H1 (cell line): ENCODE measurements around the gene MBNL2. TPM values are rescaled to one million over a fixed set of nuclear protein-coding genes. Genes with fewer than 3 reads are reported as not detected.

Source experiments
- CTCF ChIA-PET: fragments of 300-600 bp; sonication (Branson Sonifier 250); formaldehyde crosslinking; loops from one replicate; lab custom pipeline; 2021; ENCODE audit not compliant: partially characterized antibody; lab: Charles Lee
- POLR2A ChIA-PET: fragments of 300-600 bp; sonication (Branson Sonifier 250); formaldehyde crosslinking; loops from one replicate; lab custom pipeline; 2021; ENCODE audit warnings: inconsistent platforms; ENCODE audit not compliant: partially characterized antibody; lab: Charles Lee
- DNase-seq, 2 experiments: peaks; one replicate each; pipeline versions ENCODE4 v3.0.0 to v3.0.0-alpha.2; 2010 to 2022; ENCODE audit warnings: low spot score in 2 of 2, low read depth in 1 of 2, mixed read lengths in 1 of 2
- FAIRE-seq: peaks from 2 replicates; lab custom pipeline; 2011; peaks lifted over from hg19 to GRCh38; lab: Jason Lieb, UNC
- H2AFZ ChIP-seq: 2 replicates; pipeline ENCODE4 v1.8.1; 2012; ENCODE audit warnings: low read length, inconsistent platforms
- H2AK5ac ChIP-seq: 2 replicates; pipeline ENCODE4 v1.6.1; 2013; ENCODE audit warnings: low read depth, low read length
- H2BK120ac ChIP-seq: replicated peaks from 2 replicates; pipeline ENCODE3; 2013; ENCODE audit warnings: low read depth, low read length, inconsistent platforms
- H2BK12ac ChIP-seq: 2 replicates; pipeline ENCODE4 v1.6.1; 2013; ENCODE audit warnings: low read depth, low read length
- H2BK15ac ChIP-seq: 2 replicates; pipeline ENCODE4 v1.6.1; 2013; ENCODE audit warnings: low read length
- H2BK20ac ChIP-seq: 2 replicates; pipeline ENCODE4 v1.6.1; 2013; ENCODE audit warnings: low read length
- H2BK5ac ChIP-seq: 2 replicates; pipeline ENCODE4 v1.6.1; 2013; ENCODE audit warnings: low read depth, low read length
- H3K14ac ChIP-seq: 2 replicates; pipeline ENCODE4 v1.6.1; 2013; ENCODE audit warnings: inconsistent platforms; ENCODE audit not compliant: insufficient read length
- H3K18ac ChIP-seq: 2 replicates; pipeline ENCODE4 v1.6.1; 2013; ENCODE audit warnings: low read length; ENCODE audit errors: extremely low read depth
- H3K23ac ChIP-seq: 2 replicates; pipeline ENCODE4 v1.6.1; 2013; ENCODE audit warnings: inconsistent platforms; ENCODE audit not compliant: insufficient read length
- H3K23me2 ChIP-seq: 2 replicates; pipeline ENCODE4 v1.6.1; 2013; ENCODE audit warnings: low read depth, low read length
- H3K27ac ChIP-seq: 2 replicates; pipeline ENCODE4 v1.6.1; 2011; ENCODE audit warnings: low read depth, low read length, inconsistent platforms
- H3K27me3 ChIP-seq, 4 experiments: replicated peaks in 1 of 4; 1 replicate in 1 of 4; 2 replicates in 3 of 4; pipeline versions ENCODE4 v1.6.1 to v1.8.1; 2011 to 2013; ENCODE audit warnings: low read length in 3 of 4, mild to moderate bottlenecking in 3 of 4, inconsistent platforms in 2 of 4, mixed read lengths in 2 of 4, moderate library complexity in 1 of 4; ENCODE audit not compliant: control insufficient read depth in 3 of 4, insufficient read depth in 3 of 4; ENCODE audit errors: extremely low read depth in 1 of 4
- H3K36me3 ChIP-seq, 4 experiments: 2 replicates each; pipeline versions ENCODE4 v1.6.1 to v1.8.1; 2011 to 2013; ENCODE audit warnings: mild to moderate bottlenecking in 4 of 4, low read length in 3 of 4, moderate library complexity in 2 of 4, control low read depth in 1 of 4, inconsistent platforms in 1 of 4; ENCODE audit not compliant: insufficient read depth in 4 of 4, control insufficient read depth in 2 of 4
- H3K4ac ChIP-seq: replicated peaks from 2 replicates; pipeline ENCODE3; 2013; ENCODE audit warnings: low read length, low read depth, mixed read lengths, inconsistent platforms; ENCODE audit not compliant: insufficient read length
- H3K4me1 ChIP-seq, 4 experiments: replicated peaks in 1 of 4; 1 replicate in 1 of 4; 2 replicates in 3 of 4; pipeline versions ENCODE4 v1.6.1 to v1.8.1; 2011 to 2013; ENCODE audit warnings: low read length in 3 of 4, inconsistent platforms in 2 of 4, mixed read lengths in 1 of 4; ENCODE audit not compliant: insufficient read depth in 4 of 4, control insufficient read depth in 3 of 4
- H3K4me2 ChIP-seq, 2 experiments: 2 replicates each; pipeline versions ENCODE4 v1.6.1 to v1.8.1; 2011 to 2013; ENCODE audit warnings: low read depth in 2 of 2, low read length in 2 of 2, control low read depth in 1 of 2, inconsistent platforms in 1 of 2, mild to moderate bottlenecking in 1 of 2; ENCODE audit not compliant: insufficient read depth in 1 of 2
- H3K4me3 ChIP-seq, 4 experiments: fragments of 200-600, 300-600 bp in 1 of 4; sonication (generic), shearing (Covaris generic), sonication (Bioruptor Twin) in 1 of 4; 2 replicates each; pipeline versions ENCODE4 v1.5.1 to v1.8.1; 2011 to 2016; ENCODE audit warnings: low read length in 4 of 4, low read depth in 3 of 4, control low read depth in 2 of 4, inconsistent platforms in 2 of 4, mild to moderate bottlenecking in 2 of 4, mixed read lengths in 1 of 4, moderate library complexity in 1 of 4; ENCODE audit not compliant: insufficient read depth in 2 of 4; ENCODE audit errors: extremely low read depth in 1 of 4
- H3K56ac ChIP-seq: replicated peaks from 2 replicates; pipeline ENCODE3; 2013; ENCODE audit warnings: low read depth, mild to moderate bottlenecking, mixed read lengths, low read length, inconsistent platforms; ENCODE audit not compliant: insufficient read length
- H3K79me1 ChIP-seq: 2 replicates; pipeline ENCODE4 v1.6.1; 2013; ENCODE audit warnings: low read depth, low read length, control low read depth
- H3K79me2 ChIP-seq, 2 experiments: 2 replicates each; pipeline versions ENCODE4 v1.6.1 to v1.8.1; 2012 to 2013; ENCODE audit warnings: low read length in 2 of 2, mild to moderate bottlenecking in 2 of 2, inconsistent platforms in 1 of 2; ENCODE audit not compliant: insufficient read depth in 2 of 2, control insufficient read depth in 1 of 2
- H3K9ac ChIP-seq, 4 experiments: replicated peaks in 1 of 4; 1 replicate in 1 of 4; 2 replicates in 3 of 4; pipeline versions ENCODE4 v1.6.1 to v1.8.1; 2011 to 2013; ENCODE audit warnings: low read depth in 3 of 4, low read length in 3 of 4, control low read depth in 2 of 4, mild to moderate bottlenecking in 2 of 4, moderate library complexity in 2 of 4, inconsistent platforms in 1 of 4; ENCODE audit errors: extremely low read depth in 1 of 4
- H3K9me3 ChIP-seq, 2 experiments: 2 replicates each; pipeline versions ENCODE4 v1.6.1 to v1.8.1; 2012 to 2013; ENCODE audit warnings: mild to moderate bottlenecking in 2 of 2, moderate library complexity in 2 of 2, control low read depth in 1 of 2, inconsistent platforms in 1 of 2, low read depth in 1 of 2, low read length in 1 of 2, mixed read lengths in 1 of 2; ENCODE audit not compliant: insufficient read depth in 2 of 2
- H4K20me1 ChIP-seq, 2 experiments: replicated peaks in 1 of 2; 2 replicates each; pipeline versions ENCODE3 to v1.8.1; 2011 to 2013; ENCODE audit warnings: inconsistent platforms in 2 of 2, low read length in 2 of 2, mild to moderate bottlenecking in 1 of 2; ENCODE audit not compliant: insufficient read depth in 2 of 2, control insufficient read depth in 1 of 2
- H4K5ac ChIP-seq: 2 replicates; pipeline ENCODE4 v1.6.1; 2013; ENCODE audit warnings: low read length, low read depth, mixed read lengths, inconsistent platforms; ENCODE audit not compliant: insufficient read length
- H4K8ac ChIP-seq: 2 replicates; pipeline ENCODE4 v1.8.0; 2013; ENCODE audit warnings: mild to moderate bottlenecking, moderate library complexity, low read length, inconsistent platforms; ENCODE audit not compliant: insufficient read depth; ENCODE audit errors: extremely low read depth
- H4K91ac ChIP-seq: replicated peaks from 2 replicates; pipeline ENCODE3; 2013; ENCODE audit warnings: low read length, mixed read lengths, inconsistent platforms; ENCODE audit not compliant: insufficient read length
- CHD2 ChIP-seq: IDR thresholded peaks from 2 replicates; pipeline ENCODE4 v1.6.1; 2012; ENCODE audit warnings: low read length, improper control_type of control experiment
- RNF2 ChIP-seq: fragments of 200-900, 300-1000 bp; sonication (generic); IDR thresholded peaks from 2 replicates; pipeline ENCODE4 v1.7.1; 2016; ENCODE audit warnings: borderline replicate concordance, low read depth, mild to moderate bottlenecking, antibody characterized with exemption, low read length; ENCODE audit not compliant: poor library complexity, severe bottlenecking; ENCODE audit errors: missing control alignments
- WGBS, 2 experiments: shearing (Covaris generic) in 1 of 2; methylation state at CpG; one replicate each; pipeline versions ENCODE4 v1.1.6 to v1.1.7; 2013 to 2015; ENCODE audit warnings: low lambda C conversion rate in 2 of 2, mixed read lengths in 2 of 2, inconsistent platforms in 1 of 2, low coverage in 1 of 2, missing lambda C conversion rate in 1 of 2; ENCODE audit not compliant: insufficient replicate concordance in 2 of 2, insufficient coverage in 1 of 2, insufficient read length in 1 of 2; ENCODE audit errors: extremely low coverage in 1 of 2, missing lambda C conversion rate in 1 of 2; 5-methylcytosine and 5-hydroxymethylcytosine counted together
- polyA plus RNA-seq, 7 experiments: library from polyadenylated mRNA; depleted of rRNA in 3 of 7; stranded (reverse) in 5 of 7; unstranded in 2 of 7; fragments of >200 nt in 5 of 7; fragments of 200-250 nt in 2 of 7; gene quantifications; 1 replicate in 5 of 7; 2 replicates in 1 of 7; 4 replicates in 1 of 7; pipeline versions ENCODE4 v1.2.1 to v1.2.3, GENCODE V29; 2011 to 2013; ENCODE audit warnings: missing spikeins in 2 of 7, mixed read lengths in 2 of 7
- total RNA-seq: library from RNA; stranded (reverse); fragmentation: NEBNext Ultra II Directional; extraction: Animal tissue kit (Norgen Biotek cat#: 25700); gene quantifications from 2 replicates; pipeline ENCODE4 v1.2.1, GENCODE V29; 2021

Gene MBNL2
- total and polyA plus RNA-seq, 2 of the 8 experiments (the other 6 are each of a cell fraction or from before 2014, with no cell fraction given) = 1.0 to 2.6 TPM

- H2BK120ac ChIP-seq = no peak overlapping the region
- H4K20me1 ChIP-seq = no peaks in the 10 kb centered on the region
- H3K23me2 ChIP-seq = no peaks in the 10 kb centered on the region
- ChIA-PET CTCF (interaction anchor here (1.0 kb wide), 1 partner anchor 166 kb away, joined by 3 read pairs; no protein-coding TSS in a partner anchor), POLR2A (no interaction called here)
- H3K4ac ChIP-seq = no peak overlapping the region
- no peak overlapping the region for H4K5ac ChIP-seq
- no peak for FAIRE-seq
- H3K79me1 ChIP-seq = no peaks in the 10 kb centered on the region
- H2BK20ac ChIP-seq = no peak overlapping the region
- H3K4me3 ChIP-seq = no peak overlapping the region
- H3K36me3 ChIP-seq = no peaks in the 10 kb centered on the region
- H3K9ac ChIP-seq = no peak overlapping the region
- H4K8ac ChIP-seq = no peak overlapping the region
- H3K4me2 ChIP-seq = no peak overlapping the region
- H3K4me1 ChIP-seq = no peaks in the 10 kb centered on the region
- no peak overlapping the region for H3K27ac ChIP-seq
- H4K91ac ChIP-seq = no peak overlapping the region
- WGBS, 2 experiments = 92% methylated on average over 2 of the region's 2 CpGs; no CpG with 5 or more reads in 1 of the 2 experiments
- H3K27me3 ChIP-seq = no peaks in the 10 kb centered on the region
- H3K14ac ChIP-seq = no peak overlapping the region
- no peak overlapping the region for H2BK12ac ChIP-seq
- no peak overlapping the region for H2AFZ ChIP-seq
- no peak overlapping the region for H2BK5ac ChIP-seq
- H2AK5ac ChIP-seq = no peak overlapping the region
- no peak overlapping the region for H3K56ac ChIP-seq
- H2BK15ac ChIP-seq = no peak overlapping the region
- no peak overlapping the region for H3K23ac ChIP-seq
- H3K18ac ChIP-seq = no peak overlapping the region
- no peaks in the 10 kb centered on the region for H3K9me3 ChIP-seq
- H3K79me2 ChIP-seq = no peaks in the 10 kb centered on the region
- DNase-seq = no peak
- TF ChIP-seq RNF2 (no peak), CHD2 (no peak)
Observed at GRCh38 chr13:97408938-97409337, 186.8 kb downstream of the MBNL2 start.
